Kidney tubule cell (primary cell): ENCODE results near the gene PEDS1.
"Not testable (repeated sequence)": the region's sequence is repeated elsewhere in the genome, so short reads cannot be mapped to it uniquely, and the experiment has no call there.

Experiments
- DNase-seq: peaks from one replicate; pipeline ENCODE4 v3.0.0-alpha.2; 2018; ENCODE audit warnings: low spot score

The PEDS1 gene

GRCh38 chr20:50190251-50191064 is 36.9 kb upstream of the PEDS1 start, which contains the start of gene CEBPB:
Gene CEBPB, plus strand, starts transcription at chr20:50190830. Its CDS starts 204 bp downstream, at chr20:50191034.
- DNase-seq, result peak; percentile 87

GRCh38 chr20:50189681-50190250 is 36.2 kb upstream of the PEDS1 start:
- no peak for DNase-seq

- DNase-seq, result no peak
Observed at GRCh38 chr20:50188879-50189680, 35.6 kb upstream of the PEDS1 start.

- no peak for DNase-seq
Observed at GRCh38 chr20:50188287-50188688, 34.8 kb upstream of the PEDS1 start.

GRCh38 chr20:50187403-50188051 is 34.0 kb upstream of the PEDS1 start:
- DNase-seq, result no peak

GRCh38 chr20:50186987-50187402 is 33.5 kb upstream of the PEDS1 start:
- DNase-seq, result no peak

- DNase-seq, result peak; percentile 82
Observed at GRCh38 chr20:50186151-50186885, 32.8 kb upstream of the PEDS1 start.

GRCh38 chr20:50185426-50185825 is 31.9 kb upstream of the PEDS1 start:
- no peak for DNase-seq

GRCh38 chr20:50182346-50182745 is 28.8 kb upstream of the PEDS1 start:
- no peak for DNase-seq

GRCh38 chr20:50181344-50181743 is 27.8 kb upstream of the PEDS1 start:
- DNase-seq, result no peak

- DNase-seq, result not testable (repeated sequence)
Observed at GRCh38 chr20:50178672-50179071, 25.1 kb upstream of the PEDS1 start.

- DNase-seq, result no peak
Observed at GRCh38 chr20:50175938-50176933, 22.7 kb upstream of the PEDS1 start.

- DNase-seq, result no peak
Observed at GRCh38 chr20:50174456-50174855, 20.9 kb upstream of the PEDS1 start.

GRCh38 chr20:50172347-50173013 is 19.0 kb upstream of the PEDS1 start:
- DNase-seq, result peak; percentile 85

GRCh38 chr20:50170549-50171220 is 17.2 kb upstream of the PEDS1 start:
- DNase-seq, result no peak

- DNase-seq, result peak; percentile 76
Observed at GRCh38 chr20:50169329-50169823, 15.9 kb upstream of the PEDS1 start.

GRCh38 chr20:50165684-50166554 is 12.4 kb upstream of the PEDS1 start:
- peak; percentile 100 for DNase-seq
